ENCODE measurements around the gene PCGF3.
"Not testable (repeated sequence)": the region's sequence is repeated elsewhere in the genome, so short reads cannot be mapped to it uniquely, and the experiment has no call there.

DNA sequence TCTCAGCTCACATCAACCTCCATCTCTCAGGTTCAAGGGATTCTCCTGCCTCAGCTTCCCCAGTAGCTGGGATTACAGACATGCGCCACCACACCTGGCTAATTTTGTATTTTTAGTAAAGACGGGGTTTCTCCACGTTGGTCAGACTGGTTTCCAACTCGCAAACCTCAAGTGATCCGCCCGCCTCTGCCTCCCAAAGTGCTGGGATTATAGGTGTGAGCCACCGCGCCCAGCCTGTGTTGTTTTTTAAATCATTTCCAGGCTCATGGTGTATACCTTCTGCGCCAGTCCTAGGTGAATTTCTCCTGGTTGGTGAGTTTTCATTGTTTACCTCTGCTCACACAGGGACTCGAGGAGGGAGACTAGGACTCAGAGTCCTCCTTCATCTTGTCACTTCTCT lies 74.6 kb downstream of the PCGF3 start:
- TF ChIP-seq, protein P1, sequence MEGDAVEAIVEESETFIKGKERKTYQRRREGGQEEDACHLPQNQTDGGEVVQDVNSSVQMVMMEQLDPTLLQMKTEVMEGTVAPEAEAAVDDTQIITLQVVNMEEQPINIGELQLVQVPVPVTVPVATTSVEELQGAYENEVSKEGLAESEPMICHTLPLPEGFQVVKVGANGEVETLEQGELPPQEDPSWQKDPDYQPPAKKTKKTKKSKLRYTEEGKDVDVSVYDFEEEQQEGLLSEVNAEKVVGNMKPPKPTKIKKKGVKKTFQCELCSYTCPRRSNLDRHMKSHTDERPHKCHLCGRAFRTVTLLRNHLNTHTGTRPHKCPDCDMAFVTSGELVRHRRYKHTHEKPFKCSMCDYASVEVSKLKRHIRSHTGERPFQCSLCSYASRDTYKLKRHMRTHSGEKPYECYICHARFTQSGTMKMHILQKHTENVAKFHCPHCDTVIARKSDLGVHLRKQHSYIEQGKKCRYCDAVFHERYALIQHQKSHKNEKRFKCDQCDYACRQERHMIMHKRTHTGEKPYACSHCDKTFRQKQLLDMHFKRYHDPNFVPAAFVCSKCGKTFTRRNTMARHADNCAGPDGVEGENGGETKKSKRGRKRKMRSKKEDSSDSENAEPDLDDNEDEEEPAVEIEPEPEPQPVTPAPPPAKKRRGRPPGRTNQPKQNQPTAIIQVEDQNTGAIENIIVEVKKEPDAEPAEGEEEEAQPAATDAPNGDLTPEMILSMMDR (conservative IDR thresholded peaks at IDR 0.05; ENCODE audit: low read length) = not testable (repeated sequence)
- TF ChIP-seq EZH2phosphoT487 (IDR thresholded peaks at IDR 0.05; ENCODE audit: borderline replicate concordance) = not testable (repeated sequence)

All from Loucy (cell line).